ENCODE measurements around the gene RGS7. TPM values are rescaled to one million over a fixed set of nuclear protein-coding genes. Genes with fewer than 3 reads are reported as not detected.

RGS7 gene
- total and polyA plus RNA-seq, 2 of the 4 experiments (the other 2 are of a cell fraction) = 0.58 to 0.72 TPM

GRCh38 chr1:241275981-241276380 is 81.0 kb downstream of the RGS7 start:
- no peak overlapping the region for H2BK20ac ChIP-seq (ENCODE audit: low read depth, low read length)
- no peaks in the 10 kb centered on the region for H3K79me1 ChIP-seq (ENCODE audit: low read depth in 1 of 2, low read length in 2 of 2)
- H3K9me3 ChIP-seq (ENCODE audit: control insufficient read depth, insufficient read depth, low read length) = peaks cover 6% of the 10 kb centered on the region
- H3K56ac ChIP-seq (ENCODE audit: extremely low read depth, insufficient read depth, low read length) = no peak overlapping the region
- no peak overlapping the region for H4K91ac ChIP-seq (ENCODE audit: insufficient read depth, low read depth, low read length)
- no peak overlapping the region for H2AK9ac ChIP-seq (replicated peaks; ENCODE audit: low read depth, low read length, poor library complexity)
- dilution Hi-C loops (cut with HindIII; ENCODE audit: low sequenced_read_pairs, unreplicated experiment) (no loop called here), intact Hi-C loops (cut with micrococcal nuclease) (no loop called here), in situ Hi-C loops (cut with MboI; ENCODE audit: low sequenced_read_pairs) (no loop called here)
- no peak overlapping the region for H2BK15ac ChIP-seq (ENCODE audit: low read depth, low read length)
- H4K8ac ChIP-seq (ENCODE audit: low read depth in 2 of 2, low read length in 2 of 2) = no peak overlapping the region
- CTCF ChIA-PET = no interaction called here
- ATAC-seq (ENCODE audit: low read depth) (no peak), DNase-seq (no peak)
- no peaks in the 10 kb centered on the region for H3K27me3 ChIP-seq (ENCODE audit: control insufficient read depth, insufficient read depth, low read length)
- H3K18ac ChIP-seq (ENCODE audit: low read depth, low read length) = no peak overlapping the region
- H3K23ac ChIP-seq (ENCODE audit: low read depth, low read length) = no peak overlapping the region
- H3K4me2 ChIP-seq (ENCODE audit: low read depth, low read length) = no peak overlapping the region
- H3K9me1 ChIP-seq (ENCODE audit: insufficient read depth, low read length) = no peaks in the 10 kb centered on the region
- no peak overlapping the region for H2BK5ac ChIP-seq (ENCODE audit: low read depth, low read length, poor library complexity, severe bottlenecking)
- no peak overlapping the region for H3K14ac ChIP-seq (replicated peaks; ENCODE audit: low read depth, low read length)
- POLR2A ChIA-PET (ENCODE audit: unreplicated experiment) = no interaction called here
- no peak overlapping the region for H3K27ac ChIP-seq (ENCODE audit: insufficient read depth, low read length)
- H4K5ac ChIP-seq (ENCODE audit: low read depth, low read length) = no peak overlapping the region
- TF ChIP-seq BHLHE40 (IDR thresholded peaks at IDR 0.05; ENCODE audit: low read depth, low read length) (no peak), NFE2L2 (IDR thresholded peaks at IDR 0.05; ENCODE audit: low read depth, low read length) (no peak), SMC3 (IDR thresholded peaks at IDR 0.05; ENCODE audit: low read depth, low read length) (no peak), CTCF (conservative IDR thresholded peaks at IDR 0.05; ENCODE audit: low read depth, low read length) (no peak), MAFK (IDR thresholded peaks at IDR 0.05; ENCODE audit: low read depth, low read length) (no peak), USF2 (IDR thresholded peaks at IDR 0.05; ENCODE audit: low read depth, low read length) (no peak), ELK1 (IDR thresholded peaks at IDR 0.05; ENCODE audit: borderline replicate concordance, low read depth, low read length) (no peak), MXI1 (IDR thresholded peaks at IDR 0.05; ENCODE audit: borderline replicate concordance, low read depth, low read length) (no peak), CHD1 (IDR thresholded peaks at IDR 0.05; ENCODE audit: low read depth, low read length) (no peak), RCOR1 (IDR thresholded peaks at IDR 0.05; ENCODE audit: insufficient replicate concordance, low read length) (no peak)
- BruUV-seq (replicated peaks) = no TSS peak
- H3K36me3 ChIP-seq (ENCODE audit: control insufficient read depth, insufficient read depth, low read length) = no peaks in the 10 kb centered on the region
- no peak overlapping the region for H3K4me3 ChIP-seq (ENCODE audit: insufficient read depth, low read depth, low read length)
- no peaks in the 10 kb centered on the region for H4K20me1 ChIP-seq (ENCODE audit: insufficient read depth, low read length)
- H3K9ac ChIP-seq (ENCODE audit: low read depth, low read length) = no peak overlapping the region
- WGBS, 2 experiments (ENCODE audit: extremely low coverage in 2 of 2, insufficient read length in 1 of 2) = no CpG with 5 or more reads among the region's 5 CpGs
- H2AK5ac ChIP-seq (ENCODE audit: low read depth, low read length) = no peak overlapping the region
- H3K4ac ChIP-seq (ENCODE audit: low read depth, low read length) = no peak overlapping the region
- H2AFZ ChIP-seq (replicated peaks; ENCODE audit: low read length, poor library complexity) = no peak overlapping the region
- no peak overlapping the region for H2BK120ac ChIP-seq (ENCODE audit: low read depth, low read length)
- no peaks in the 10 kb centered on the region for H3K4me1 ChIP-seq (ENCODE audit: control insufficient read depth, insufficient read depth, low read length)

Measured in IMR-90 (cell line).